Keratinocyte (primary cell): ENCODE results near the gene SPACA1. TPM values are rescaled to one million over a fixed set of nuclear protein-coding genes. Genes with fewer than 3 reads are reported as not detected.

ENCODE experiments used
- DNase-seq: peaks from one replicate; pipeline ENCODE4 v3.0.0-alpha.2; 2011; ENCODE audit warnings: low read depth, missing footprints, low spot score
- FAIRE-seq: peaks from 2 replicates; lab custom pipeline; 2011; peaks lifted over from hg19 to GRCh38; lab: Jason Lieb, UNC
- H2AFZ ChIP-seq: 2 replicates; pipeline ENCODE4 v1.6.0; 2012; ENCODE audit warnings: low read length, control low read depth, inconsistent platforms; ENCODE audit not compliant: control insufficient read depth
- H3K27ac ChIP-seq: 2 replicates; pipeline ENCODE4 v1.5.1; 2011; ENCODE audit warnings: low read length; ENCODE audit not compliant: control insufficient read depth, insufficient read depth
- H3K27me3 ChIP-seq: 3 replicates; pipeline ENCODE4 v1.6.0; 2011; ENCODE audit warnings: low read length; ENCODE audit not compliant: control insufficient read depth, insufficient read depth; ENCODE audit errors: extremely low read depth
- H3K36me3 ChIP-seq, 2 experiments: 2 replicates in 1 of 2; 3 replicates in 1 of 2; pipeline ENCODE4 v1.5.1; 2011; ENCODE audit warnings: low read length in 2 of 2, mild to moderate bottlenecking in 1 of 2; ENCODE audit not compliant: control insufficient read depth in 2 of 2, insufficient read depth in 2 of 2; ENCODE audit errors: extremely low read depth in 1 of 2
- H3K4me1 ChIP-seq: 3 replicates; pipeline ENCODE4 v1.5.1; 2011; ENCODE audit warnings: low read length; ENCODE audit not compliant: control insufficient read depth, insufficient read depth; ENCODE audit errors: extremely low read depth
- H3K4me2 ChIP-seq: 3 replicates; pipeline ENCODE4 v1.6.0; 2011; ENCODE audit warnings: low read depth, low read length; ENCODE audit not compliant: control insufficient read depth, insufficient read depth; ENCODE audit errors: extremely low read depth
- H3K4me3 ChIP-seq, 3 experiments: fragments of 200-600 bp in 1 of 3; sonication (generic) in 1 of 3; 2 replicates in 2 of 3; 3 replicates in 1 of 3; pipeline ENCODE4 v1.5.1; 2011 to 2016; ENCODE audit warnings: low read length in 3 of 3, mild to moderate bottlenecking in 3 of 3, control low read depth in 2 of 3, inconsistent platforms in 1 of 3, low read depth in 1 of 3, mixed read lengths in 1 of 3, mixed run types in 1 of 3, moderate library complexity in 1 of 3; ENCODE audit not compliant: control insufficient read depth in 2 of 3, insufficient read depth in 2 of 3; ENCODE audit errors: extremely low read depth in 1 of 3
- H3K79me2 ChIP-seq: 2 replicates; pipeline ENCODE4 v1.6.0; 2012; ENCODE audit warnings: low read length; ENCODE audit not compliant: control insufficient read depth, insufficient read depth
- H3K9ac ChIP-seq: 3 replicates; pipeline ENCODE4 v1.6.0; 2011; ENCODE audit warnings: low read length; ENCODE audit not compliant: control insufficient read depth, insufficient read depth; ENCODE audit errors: extremely low read depth
- H3K9me1 ChIP-seq: 3 replicates; pipeline ENCODE4 v1.6.0; 2011; ENCODE audit warnings: low read length; ENCODE audit not compliant: control insufficient read depth, insufficient read depth; ENCODE audit errors: extremely low read depth
- H3K9me3 ChIP-seq: 2 replicates; pipeline ENCODE4 v1.5.1; 2012; ENCODE audit warnings: low read depth, low read length; ENCODE audit not compliant: control insufficient read depth
- H4K20me1 ChIP-seq: 3 replicates; pipeline ENCODE4 v1.6.0; 2011; ENCODE audit warnings: low read length; ENCODE audit not compliant: control insufficient read depth, insufficient read depth; ENCODE audit errors: extremely low read depth
- EZH2 ChIP-seq: IDR thresholded peaks from one replicate; pipeline ENCODE4 v1.6.1; 2012; ENCODE audit warnings: inconsistent platforms, mild to moderate bottlenecking, low read length, moderate library complexity
- dilution Hi-C: fragments of 300-500 bp; cut with MboI; formaldehyde crosslinking; loops from one replicate; pipeline ENCODE4 v1.7.0; 2020; ENCODE audit warnings: low sequenced_read_pairs; ENCODE audit not compliant: extremely low pct_ligation_motif_present
- polyA plus RNA-seq, 5 experiments: library from polyadenylated mRNA; depleted of rRNA in 3 of 5; stranded (reverse) in 3 of 5; stranded (forward) in 1 of 5; unstranded in 1 of 5; fragments of >200 nt; gene quantifications; 1 replicate in 1 of 5; 2 replicates in 3 of 5; 3 replicates in 1 of 5; pipeline versions ENCODE4 v1.2.1 to v1.2.3, GENCODE V29; 2011 to 2012; ENCODE audit warnings: missing spikeins in 2 of 5, low read depth in 1 of 5, low replicate concordance in 1 of 5
- TF ChIP-seq, protein P1 (sequence below), 3 experiments: IDR thresholded peaks in 1 of 3; conservative IDR thresholded peaks in 1 of 3; optimal IDR thresholded peaks in 1 of 3; 2 replicates in 2 of 3; 3 replicates in 1 of 3; pipeline versions ENCODE3 to v1.5.1; 2011; ENCODE audit warnings: low read length in 3 of 3, mild to moderate bottlenecking in 3 of 3, moderate library complexity in 2 of 3, control low read depth in 1 of 3, inconsistent platforms in 1 of 3; ENCODE audit not compliant: insufficient read depth in 2 of 3; ENCODE audit errors: extremely low read depth in 1 of 3

SPACA1 gene
- polyA plus RNA-seq, 1 donor (not counting 4 experiments of a cell fraction or from before 2014, with no cell fraction given): not detected

DNA sequence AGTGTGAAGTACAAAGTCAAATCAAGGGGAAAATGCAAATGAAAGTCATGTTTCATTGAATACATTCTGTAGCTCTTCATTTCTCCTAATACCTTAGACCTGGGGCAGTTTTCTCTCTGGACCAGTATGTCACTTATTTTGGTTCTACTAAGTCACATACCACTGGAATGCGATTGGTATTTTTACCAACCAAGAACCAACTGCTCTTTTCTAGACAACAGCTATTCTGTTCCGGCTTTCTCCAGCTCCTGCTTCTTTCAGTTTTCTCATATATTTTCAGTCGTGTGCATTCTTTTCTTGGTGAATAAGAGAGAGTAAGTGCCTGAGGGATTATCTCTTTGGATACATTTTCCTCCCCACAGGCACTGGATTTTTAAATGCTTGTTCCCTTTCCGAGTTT is 39.2 kb upstream of the SPACA1 start:
- FAIRE-seq: no peak
- Histone ChIP-seq H3K4me2 (no peak overlapping the region), H3K4me3 (no peak overlapping the region), H3K9me3 (no peaks in the 10 kb centered on the region), H3K36me3 (no peaks in the 10 kb centered on the region), H3K27me3 (no peaks in the 10 kb centered on the region), H3K9ac (no peak overlapping the region), H3K27ac (no peak overlapping the region), H4K20me1 (no peaks in the 10 kb centered on the region), H3K9me1 (no peaks in the 10 kb centered on the region), H2AFZ (no peak overlapping the region), H3K4me1 (no peaks in the 10 kb centered on the region), H3K79me2 (no peaks in the 10 kb centered on the region)
- DNase-seq: no peak
- dilution Hi-C loops: no loop called here
- no peak for TF ChIP-seq EZH2

DNA sequence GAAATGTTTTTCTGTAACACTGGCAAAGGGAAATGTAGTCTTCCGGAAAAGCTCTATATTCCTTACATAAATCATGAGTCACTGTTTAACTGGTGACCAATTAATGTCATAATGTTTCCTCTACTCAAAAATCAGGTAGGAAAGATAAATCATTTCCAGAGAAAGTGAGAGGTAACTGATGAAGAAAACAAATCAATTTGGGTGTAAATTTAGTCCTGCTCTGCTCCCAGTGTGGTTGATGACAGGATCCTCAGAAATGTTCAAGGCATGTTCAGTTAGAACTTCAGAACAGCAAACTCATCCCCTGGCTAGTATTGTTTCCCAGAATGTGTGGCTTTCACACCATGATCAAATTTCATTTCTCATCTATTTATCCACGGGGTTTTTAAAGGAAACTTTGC is 38.8 kb upstream of the SPACA1 start:
- Histone ChIP-seq H3K27ac (no peak overlapping the region), H3K27me3 (no peaks in the 10 kb centered on the region), H3K4me3 (no peak overlapping the region), H3K9me1 (no peaks in the 10 kb centered on the region), H4K20me1 (no peaks in the 10 kb centered on the region), H2AFZ (no peak overlapping the region), H3K4me1 (no peaks in the 10 kb centered on the region), H3K79me2 (no peaks in the 10 kb centered on the region), H3K9me3 (no peaks in the 10 kb centered on the region), H3K4me2 (no peak overlapping the region), H3K36me3 (no peaks in the 10 kb centered on the region), H3K9ac (no peak overlapping the region)
- TF ChIP-seq, protein P1, sequence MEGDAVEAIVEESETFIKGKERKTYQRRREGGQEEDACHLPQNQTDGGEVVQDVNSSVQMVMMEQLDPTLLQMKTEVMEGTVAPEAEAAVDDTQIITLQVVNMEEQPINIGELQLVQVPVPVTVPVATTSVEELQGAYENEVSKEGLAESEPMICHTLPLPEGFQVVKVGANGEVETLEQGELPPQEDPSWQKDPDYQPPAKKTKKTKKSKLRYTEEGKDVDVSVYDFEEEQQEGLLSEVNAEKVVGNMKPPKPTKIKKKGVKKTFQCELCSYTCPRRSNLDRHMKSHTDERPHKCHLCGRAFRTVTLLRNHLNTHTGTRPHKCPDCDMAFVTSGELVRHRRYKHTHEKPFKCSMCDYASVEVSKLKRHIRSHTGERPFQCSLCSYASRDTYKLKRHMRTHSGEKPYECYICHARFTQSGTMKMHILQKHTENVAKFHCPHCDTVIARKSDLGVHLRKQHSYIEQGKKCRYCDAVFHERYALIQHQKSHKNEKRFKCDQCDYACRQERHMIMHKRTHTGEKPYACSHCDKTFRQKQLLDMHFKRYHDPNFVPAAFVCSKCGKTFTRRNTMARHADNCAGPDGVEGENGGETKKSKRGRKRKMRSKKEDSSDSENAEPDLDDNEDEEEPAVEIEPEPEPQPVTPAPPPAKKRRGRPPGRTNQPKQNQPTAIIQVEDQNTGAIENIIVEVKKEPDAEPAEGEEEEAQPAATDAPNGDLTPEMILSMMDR (optimal IDR thresholded peaks at IDR 0.05 in 1 of 3, IDR thresholded peaks at IDR 0.05 in 1 of 3, conservative IDR thresholded peaks at IDR 0.05 in 1 of 3; ENCODE audit: extremely low read depth in 1 of 3, insufficient read depth in 2 of 3, low read length in 3 of 3): no peak
- no peak for TF ChIP-seq EZH2
- dilution Hi-C loops: no loop called here
- FAIRE-seq: no peak
- DNase-seq: no peak

DNA sequence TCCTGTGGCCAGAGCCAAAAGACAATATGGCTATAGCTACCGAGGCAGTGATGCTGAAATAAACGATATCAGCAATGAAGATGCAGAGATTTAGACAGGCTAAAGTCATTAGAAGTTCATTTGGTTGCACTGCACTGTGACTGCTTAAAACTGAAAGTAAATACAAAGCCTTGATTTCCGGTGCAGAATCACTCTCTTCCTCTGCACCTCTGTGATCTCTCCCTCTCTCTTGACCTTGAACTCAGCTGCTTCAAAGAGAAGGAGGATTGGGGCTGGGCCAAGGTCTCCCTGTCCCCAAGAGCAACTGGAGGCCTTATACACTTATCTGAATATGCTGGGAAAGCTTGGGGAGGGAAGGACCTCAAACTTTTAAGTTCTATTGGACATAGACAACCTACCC is 34.6 kb upstream of the SPACA1 start:
- DNase-seq (no peak), FAIRE-seq (no peak)
- H3K9ac ChIP-seq: no peak overlapping the region
- dilution Hi-C loops: no loop called here
- no peaks in the 10 kb centered on the region for H4K20me1 ChIP-seq
- no peak overlapping the region for H3K4me3 ChIP-seq
- H3K79me2 ChIP-seq: no peaks in the 10 kb centered on the region
- no peaks in the 10 kb centered on the region for H3K9me1 ChIP-seq
- H3K27ac ChIP-seq: no peak overlapping the region
- no peaks in the 10 kb centered on the region for H3K27me3 ChIP-seq
- H3K9me3 ChIP-seq: no peaks in the 10 kb centered on the region
- H3K4me2 ChIP-seq: no peak overlapping the region
- no peaks in the 10 kb centered on the region for H3K36me3 ChIP-seq
- no peak overlapping the region for H2AFZ ChIP-seq
- TF ChIP-seq EZH2: no peak
- TF ChIP-seq, protein P1 (optimal IDR thresholded peaks at IDR 0.05 in 1 of 3, IDR thresholded peaks at IDR 0.05 in 1 of 3, conservative IDR thresholded peaks at IDR 0.05 in 1 of 3; ENCODE audit: extremely low read depth in 1 of 3, insufficient read depth in 2 of 3, low read length in 3 of 3): no peak
- no peaks in the 10 kb centered on the region for H3K4me1 ChIP-seq
